ENCODE measurements around the gene GBP3.
"Not testable (repeated sequence)": the region's sequence is repeated elsewhere in the genome, so short reads cannot be mapped to it uniquely, and the experiment has no call there.

GBP3 gene, protein sequence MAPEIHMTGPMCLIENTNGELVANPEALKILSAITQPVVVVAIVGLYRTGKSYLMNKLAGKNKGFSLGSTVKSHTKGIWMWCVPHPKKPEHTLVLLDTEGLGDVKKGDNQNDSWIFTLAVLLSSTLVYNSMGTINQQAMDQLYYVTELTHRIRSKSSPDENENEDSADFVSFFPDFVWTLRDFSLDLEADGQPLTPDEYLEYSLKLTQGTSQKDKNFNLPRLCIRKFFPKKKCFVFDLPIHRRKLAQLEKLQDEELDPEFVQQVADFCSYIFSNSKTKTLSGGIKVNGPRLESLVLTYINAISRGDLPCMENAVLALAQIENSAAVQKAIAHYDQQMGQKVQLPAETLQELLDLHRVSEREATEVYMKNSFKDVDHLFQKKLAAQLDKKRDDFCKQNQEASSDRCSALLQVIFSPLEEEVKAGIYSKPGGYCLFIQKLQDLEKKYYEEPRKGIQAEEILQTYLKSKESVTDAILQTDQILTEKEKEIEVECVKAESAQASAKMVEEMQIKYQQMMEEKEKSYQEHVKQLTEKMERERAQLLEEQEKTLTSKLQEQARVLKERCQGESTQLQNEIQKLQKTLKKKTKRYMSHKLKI

DNA sequence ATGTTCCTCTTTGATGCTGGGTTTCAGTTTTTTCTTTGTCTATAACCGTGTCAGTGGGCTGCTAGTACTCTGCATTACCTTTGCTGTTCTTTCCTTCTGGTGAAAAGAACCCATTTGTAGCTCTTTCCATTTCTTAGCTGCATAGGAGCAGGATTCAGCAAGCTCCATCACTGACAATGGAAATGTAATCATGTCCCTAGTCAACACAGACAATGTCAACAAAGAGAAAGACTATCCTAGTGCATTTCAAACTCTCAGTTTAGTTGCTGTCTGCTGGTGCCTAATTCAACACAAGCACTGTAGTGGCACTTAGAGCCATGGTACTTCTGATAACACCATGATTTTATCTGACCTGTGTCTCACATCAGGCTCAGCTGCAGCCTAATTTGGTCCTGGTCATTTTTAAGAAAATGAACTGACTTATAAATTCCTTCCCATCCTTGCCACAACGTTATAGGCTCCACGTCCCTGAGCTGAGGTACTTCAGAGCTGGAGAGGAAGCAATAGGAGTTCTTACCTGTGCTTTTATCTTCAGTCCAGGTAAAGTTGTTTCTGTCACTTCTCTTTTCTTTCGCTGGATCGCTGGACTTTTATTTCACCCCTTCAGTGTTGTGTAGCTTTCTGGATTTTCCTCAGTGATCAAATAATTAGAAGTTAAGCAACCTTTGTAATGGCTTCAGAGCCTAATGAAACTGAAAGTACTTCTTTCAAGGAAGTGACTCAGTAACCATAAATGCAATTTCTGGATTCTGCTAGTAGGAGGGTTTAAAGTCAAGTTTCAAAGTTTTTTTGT lies at the start of gene GBP3:
Gene GBP3, minus strand, starts transcription at position 700 of the 793 bp plus-strand sequence. CDS start 2,145 bp downstream, outside the sequence.
- peak; percentile 75 for DNase-seq

DNA sequence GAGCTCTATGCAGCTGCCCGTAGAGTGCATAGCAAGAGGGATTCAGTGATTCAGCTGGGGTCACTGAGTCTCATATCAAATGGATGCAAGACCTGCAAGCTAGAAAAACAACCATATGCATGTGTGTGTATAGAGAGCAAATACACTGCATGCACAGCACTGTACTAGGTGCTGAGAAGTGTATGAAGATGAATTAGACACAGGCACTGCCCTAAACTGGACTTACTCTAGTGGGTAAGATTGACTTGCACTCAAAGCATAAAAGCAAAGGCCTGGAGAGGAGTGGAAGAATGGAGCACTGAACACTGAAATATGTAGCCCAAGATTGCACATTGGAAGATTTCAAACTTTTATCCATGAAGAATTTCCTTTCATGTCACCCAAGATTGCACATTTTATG lies 47.8 kb upstream of the GBP3 start:
- DNase-seq = peak; percentile 20

DNA sequence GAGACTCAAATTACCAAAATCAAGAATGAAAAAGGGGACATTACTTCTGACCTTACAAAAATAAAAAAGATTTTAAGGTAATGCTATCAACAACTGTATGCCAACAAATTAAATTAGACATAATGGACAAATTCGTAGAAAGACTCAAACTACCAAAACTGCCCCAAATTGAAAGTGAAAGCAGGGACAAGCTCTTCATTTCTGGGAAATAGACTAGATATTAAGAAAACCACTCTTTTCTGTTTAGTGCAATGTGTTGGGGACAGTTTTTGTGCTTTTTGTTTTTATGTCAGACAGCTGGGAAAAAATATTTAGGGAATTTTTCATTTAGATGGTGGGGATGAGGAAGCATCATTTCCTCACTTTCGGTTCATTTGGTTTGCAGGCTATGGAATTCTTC lies 47.3 kb upstream of the GBP3 start:
- DNase-seq = peak; percentile 38

DNA sequence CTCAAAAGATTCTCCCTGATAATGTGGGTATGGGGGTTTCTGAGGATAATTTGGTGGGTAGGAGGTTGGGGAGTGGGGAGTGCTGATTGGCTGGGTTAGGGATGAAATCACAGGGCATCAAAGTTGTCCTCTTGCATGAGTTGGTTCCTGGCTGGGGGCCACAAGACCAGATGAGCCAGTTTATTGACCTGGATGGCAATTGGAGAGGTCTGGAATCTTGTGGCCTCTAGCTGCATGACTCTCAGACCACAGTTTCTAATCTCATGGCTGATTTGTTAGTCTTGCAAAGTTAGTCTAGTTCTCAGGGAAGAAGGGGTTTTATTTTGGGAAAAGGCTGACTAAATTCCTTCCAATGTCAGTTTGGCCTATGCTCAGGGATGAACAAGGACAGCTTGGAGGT lies 45.6 kb upstream of the GBP3 start:
- DNase-seq = no peak

GRCh38 chr1:89065079-89065868 lies 42.6 kb upstream of the GBP3 start, which contains the start of gene GBP1:
Gene GBP1 (minus strand): TSS chr1:89065208. CDS start chr1:89063234, 1,974 bp downstream.
- peak; percentile 16 for DNase-seq

- DNase-seq = peak; percentile 8
Measured at GRCh38 chr1:89064632-89065031, 42.0 kb upstream of the GBP3 start.

GRCh38 chr1:89063094-89063493 lies 40.4 kb upstream of the GBP3 start:
- DNase-seq = no peak

DNA sequence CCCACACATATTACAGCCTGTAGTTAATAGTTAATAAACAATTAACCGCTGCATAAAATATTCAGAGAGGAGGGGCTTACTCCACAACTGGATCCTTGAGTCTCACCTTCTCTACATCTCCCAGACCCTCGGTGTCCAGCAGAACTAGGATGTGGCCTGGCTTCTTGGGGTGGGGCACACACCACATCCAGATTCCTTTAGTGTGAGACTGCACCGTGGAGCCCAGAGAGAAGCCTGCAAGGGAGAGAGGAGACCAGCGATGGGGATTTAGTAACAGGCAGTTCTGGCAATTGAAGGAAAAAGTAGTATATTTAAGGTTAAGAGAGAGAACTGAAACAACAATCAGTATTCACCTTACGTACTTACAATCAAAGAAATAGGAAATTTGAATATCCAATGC lies 37.4 kb upstream of the GBP3 start:
- DNase-seq = no peak

DNA sequence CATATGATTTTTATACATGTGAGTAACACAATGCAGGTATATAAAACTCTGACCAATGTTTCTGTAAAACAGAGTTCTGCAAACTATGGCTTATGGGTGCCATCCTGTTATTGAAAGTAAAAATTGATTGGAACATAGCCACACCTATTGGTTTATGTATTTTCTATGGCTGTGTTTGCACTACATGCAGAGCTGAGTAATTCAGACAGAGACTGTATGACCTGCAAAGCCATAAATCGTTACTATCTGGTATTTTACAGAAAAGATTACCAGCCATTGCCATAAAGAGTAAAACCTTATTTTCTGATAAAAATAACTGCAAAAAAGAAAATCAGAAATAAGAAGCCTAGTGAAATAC lies 29.3 kb upstream of the GBP3 start:
- no peak for DNase-seq

DNA sequence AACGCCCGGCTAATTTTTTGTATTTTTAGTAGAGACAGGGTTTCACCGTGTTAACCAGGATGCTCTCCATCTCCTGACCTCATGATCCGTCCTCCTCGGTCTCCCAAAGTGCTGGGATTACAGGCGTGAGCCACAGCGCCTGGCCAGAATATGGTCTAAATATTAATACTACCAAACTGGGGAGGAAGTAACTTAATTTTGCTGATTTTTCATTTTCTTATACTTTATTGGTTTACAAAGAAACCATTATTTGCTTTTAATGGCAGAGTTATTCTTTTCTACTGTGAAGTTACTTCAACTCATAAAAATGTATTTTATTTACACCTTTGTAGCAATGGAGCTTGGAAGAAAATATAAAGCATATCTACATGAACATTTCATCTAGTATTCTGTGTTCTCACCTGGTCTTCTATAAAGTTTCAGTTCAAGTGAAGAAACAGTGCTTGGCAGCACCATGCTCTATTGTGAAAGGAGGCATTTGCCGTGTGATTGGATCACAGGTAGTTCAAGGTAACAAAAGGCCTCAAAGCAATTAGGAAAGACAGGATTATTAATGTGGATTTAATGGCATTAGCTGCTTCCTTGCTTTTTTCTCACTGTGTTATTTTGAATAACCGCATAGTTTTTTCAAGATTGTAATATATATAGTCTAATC lies 28.8 kb upstream of the GBP3 start:
- DNase-seq = no peak

- no peak for DNase-seq
Measured at GRCh38 chr1:89050649-89051033, 28.0 kb upstream of the GBP3 start.

- DNase-seq = peak; percentile 4
Measured at GRCh38 chr1:89049901-89050648, 27.4 kb upstream of the GBP3 start.

DNA sequence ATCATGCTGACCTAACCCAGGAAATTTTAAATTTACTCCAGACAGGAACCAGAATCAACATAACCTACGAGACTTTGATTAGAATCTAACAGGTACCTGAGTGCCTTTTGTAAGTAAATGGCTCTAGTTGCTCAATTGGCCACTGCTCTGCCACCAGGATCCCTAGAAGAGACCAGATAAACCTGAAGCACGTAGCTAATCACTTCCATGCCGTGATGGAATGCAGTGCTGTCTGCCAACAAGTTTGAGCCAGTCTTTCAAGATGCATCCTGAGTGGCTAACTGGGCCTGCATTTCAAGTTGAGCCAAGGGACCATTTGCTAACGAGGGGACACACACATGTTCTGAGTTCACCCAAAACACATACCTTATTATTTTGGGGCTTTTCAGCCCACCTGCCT lies 26.5 kb upstream of the GBP3 start:
- not testable (repeated sequence) for DNase-seq

DNA sequence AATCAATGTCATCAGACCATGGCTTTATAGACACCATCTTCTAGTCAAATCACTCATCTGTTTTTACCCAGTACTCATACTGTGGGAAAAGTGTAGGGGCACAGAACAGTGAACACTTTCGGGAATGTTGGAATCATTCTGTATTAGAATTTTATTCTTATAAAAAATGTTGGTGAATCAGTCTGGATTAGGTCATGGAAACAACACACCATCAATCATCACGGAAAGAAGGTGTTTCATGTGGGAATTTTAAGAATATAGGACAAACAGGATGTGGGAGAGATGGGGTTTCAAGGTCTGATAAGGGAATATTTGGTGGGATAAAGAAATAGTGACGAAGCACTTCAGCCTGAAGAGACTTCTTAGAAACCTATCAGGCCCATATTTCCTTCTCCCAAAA lies 25.1 kb upstream of the GBP3 start:
- no peak for DNase-seq

DNA sequence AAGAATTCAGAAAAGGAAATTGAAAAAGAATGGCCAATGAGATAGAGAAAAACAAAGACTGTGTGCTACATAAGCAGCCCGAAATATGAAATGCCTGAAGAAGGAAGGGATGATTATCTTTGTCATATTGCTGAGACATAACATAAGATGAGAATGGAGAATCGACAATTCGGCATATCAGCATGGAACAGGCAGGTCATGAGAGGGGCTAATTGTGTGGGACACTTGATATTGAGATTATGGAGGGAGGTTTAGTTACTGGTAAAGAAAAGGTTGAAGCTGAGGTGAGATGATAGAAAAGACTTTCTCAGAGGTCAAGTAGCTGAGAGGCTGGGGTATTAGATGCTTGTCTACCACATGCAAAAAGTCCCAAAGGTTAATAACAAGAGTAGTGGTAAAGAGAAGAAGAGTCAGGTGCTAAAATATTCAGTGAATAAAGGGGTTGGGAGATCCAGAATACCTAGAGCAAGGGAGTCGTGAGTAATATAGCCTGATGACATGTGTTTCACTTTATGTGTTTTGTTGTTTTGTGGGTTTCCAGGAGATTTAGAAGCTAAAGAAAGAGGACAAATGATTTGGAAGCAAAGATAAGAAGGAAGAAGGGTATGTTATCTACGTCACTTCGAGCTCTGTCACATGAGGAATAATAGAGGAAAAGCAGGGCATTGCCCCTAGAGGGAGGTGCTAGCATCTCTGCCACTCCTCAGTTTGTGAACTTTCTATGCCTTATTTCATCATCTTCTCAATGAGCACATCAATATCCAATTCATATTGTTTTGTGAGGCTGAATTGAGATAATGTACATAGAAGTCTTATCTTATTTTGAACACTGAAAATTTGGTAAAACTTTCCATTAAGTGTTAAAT lies 23.9 kb upstream of the GBP3 start:
- DNase-seq = not testable (repeated sequence)

GRCh38 chr1:89044970-89045721 lies 22.5 kb upstream of the GBP3 start:
- DNase-seq = no peak

- DNase-seq = no peak
Measured at GRCh38 chr1:89043940-89044339, 21.3 kb upstream of the GBP3 start.

DNA sequence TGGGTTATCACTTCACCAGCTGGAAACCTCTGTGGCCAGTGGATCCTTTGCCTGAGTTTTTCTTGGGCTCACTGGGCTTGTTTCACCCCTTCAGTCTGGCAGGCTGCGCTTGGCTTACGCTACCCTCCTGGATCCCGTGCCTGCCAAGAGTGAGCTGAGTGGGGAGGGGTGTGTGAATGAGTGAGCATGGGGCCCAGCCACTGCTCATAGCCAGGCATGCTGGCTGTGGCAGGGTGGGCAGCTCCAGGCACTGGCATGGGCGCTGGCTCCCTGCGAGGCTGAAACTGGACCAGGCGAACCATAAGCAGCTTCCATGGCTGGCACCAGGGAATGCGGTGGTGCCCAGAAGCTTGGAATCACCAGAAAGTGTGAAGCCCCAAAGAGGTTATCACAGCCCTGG lies 19.8 kb upstream of the GBP3 start:
- no peak for DNase-seq

GRCh38 chr1:89041721-89042120 lies 19.1 kb upstream of the GBP3 start:
- DNase-seq = no peak

DNA sequence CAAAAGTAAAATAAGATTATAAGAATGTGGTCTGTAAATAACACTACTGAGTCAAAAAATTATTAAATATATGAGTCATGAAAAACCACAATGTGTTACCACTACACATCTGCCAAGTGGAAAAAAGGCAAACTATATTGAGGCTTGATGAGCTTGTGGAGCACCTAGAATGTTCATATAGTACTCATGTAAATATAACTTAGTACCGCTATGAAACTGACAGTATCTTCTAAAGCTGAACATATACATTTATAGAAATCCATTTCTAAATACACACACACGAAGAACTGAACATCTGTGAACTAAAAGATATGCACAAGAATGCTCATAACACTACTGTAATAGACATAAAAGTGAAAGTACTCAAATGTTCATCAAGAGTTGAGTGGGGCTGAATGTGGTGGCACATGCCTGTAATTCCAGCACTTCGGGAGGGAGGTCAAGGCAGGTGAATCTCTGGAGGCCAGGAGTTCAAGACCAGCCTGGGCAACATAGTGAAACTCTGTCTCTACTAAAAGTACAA lies 18.5 kb upstream of the GBP3 start:
- no peak for DNase-seq
